Calu3 (cell line): ENCODE measurements around the gene VPS37D. TPM values are rescaled to one million over a fixed set of nuclear protein-coding genes. Genes with fewer than 3 reads are reported as not detected.
"Not testable (repeated sequence)": the region's sequence is repeated elsewhere in the genome, so short reads cannot be mapped to it uniquely, and the experiment has no call there.

ENCODE experiments used
- BruUV-seq: library from RNA; stranded (reverse); fragments of 400-500 nt; replicated peaks from 2 replicates; lab custom pipeline; 2021; lab: Mats Ljungman, UMichigan
- CTCF ChIA-PET: fragments of 300-600 bp; sonication (Branson Sonifier 250); formaldehyde crosslinking; loops from one replicate; lab custom pipeline; 2022; ENCODE audit warnings: antibody characterized with exemption; lab: Charles Lee
- DNase-seq: peaks from one replicate; pipeline ENCODE4 v3.0.0; 2022
- H3K27ac Mint-ChIP-seq: one replicate; pipeline ENCODE4 v1.8.0; 2022; ENCODE audit warnings: mixed read lengths; ENCODE audit not compliant: unreplicated experiment
- H3K27me3 Mint-ChIP-seq: one replicate; pipeline ENCODE4 v1.8.0; 2022; ENCODE audit warnings: mixed read lengths; ENCODE audit not compliant: unreplicated experiment
- H3K36me3 Mint-ChIP-seq: one replicate; pipeline ENCODE4 v1.8.0; 2022; ENCODE audit warnings: mild to moderate bottlenecking, moderate library complexity, mixed read lengths; ENCODE audit not compliant: insufficient read depth, unreplicated experiment
- H3K4me1 Mint-ChIP-seq: one replicate; pipeline ENCODE4 v1.8.0; 2022; ENCODE audit warnings: mild to moderate bottlenecking, low read depth, mixed read lengths; ENCODE audit not compliant: unreplicated experiment
- H3K4me3 Mint-ChIP-seq: one replicate; pipeline ENCODE4 v1.8.0; 2022; ENCODE audit warnings: mild to moderate bottlenecking, low read depth, moderate library complexity, mixed read lengths; ENCODE audit not compliant: unreplicated experiment
- H3K9me3 Mint-ChIP-seq: one replicate; pipeline ENCODE4 v1.8.0; 2022; ENCODE audit warnings: low read depth, mixed read lengths; ENCODE audit not compliant: unreplicated experiment
- intact Hi-C: fragments of 100-400 bp; cut with micrococcal nuclease; formaldehyde crosslinking; loops from one replicate; pipeline ENCODE4 v1.10.0; 2022; ENCODE audit not compliant: unreplicated experiment
- total RNA-seq: library from RNA; stranded (reverse); gene quantifications from 2 replicates; pipeline ENCODE4 v1.2.3, GENCODE V29; 2022
- TF ChIP-seq, protein P1 (sequence below): fragments of 200-600 bp; IDR thresholded peaks from one replicate; pipeline ENCODE4 v1.8.0; 2022; ENCODE audit warnings: antibody characterized with exemption; ENCODE audit not compliant: unreplicated experiment

The VPS37D gene
- total RNA-seq, 1 experiment from 2014 or later = 0.94 TPM

DNA sequence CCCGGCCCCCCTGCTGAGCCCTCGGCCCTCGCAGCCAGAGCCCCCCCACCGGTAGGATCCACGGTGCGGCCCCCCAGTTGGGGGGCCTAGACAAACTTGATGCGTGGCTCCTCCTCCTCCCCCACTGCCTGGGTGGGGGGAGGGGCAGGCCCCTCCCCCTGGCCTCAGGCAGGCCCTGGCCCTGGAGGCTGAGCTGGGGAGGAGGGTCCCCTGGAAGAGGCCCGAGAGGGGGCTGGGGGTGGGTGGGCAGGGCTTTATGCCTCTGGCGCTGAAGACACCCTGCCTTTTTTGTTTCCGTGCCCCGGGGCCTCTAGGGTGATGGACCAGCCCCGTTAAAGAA is 3.7 kb downstream of the VPS37D start:
- intact Hi-C loops = no loop called here
- Mint-ChIP-seq H3K9me3 (no peaks in the 10 kb centered on the region), H3K27ac (no peak overlapping the region), H3K36me3 (peaks cover 18% of the 10 kb centered on the region), H3K4me3 (no peak overlapping the region), H3K4me1 (peaks cover 6% of the 10 kb centered on the region), H3K27me3 (no peaks in the 10 kb centered on the region)
- TF ChIP-seq, protein P1, sequence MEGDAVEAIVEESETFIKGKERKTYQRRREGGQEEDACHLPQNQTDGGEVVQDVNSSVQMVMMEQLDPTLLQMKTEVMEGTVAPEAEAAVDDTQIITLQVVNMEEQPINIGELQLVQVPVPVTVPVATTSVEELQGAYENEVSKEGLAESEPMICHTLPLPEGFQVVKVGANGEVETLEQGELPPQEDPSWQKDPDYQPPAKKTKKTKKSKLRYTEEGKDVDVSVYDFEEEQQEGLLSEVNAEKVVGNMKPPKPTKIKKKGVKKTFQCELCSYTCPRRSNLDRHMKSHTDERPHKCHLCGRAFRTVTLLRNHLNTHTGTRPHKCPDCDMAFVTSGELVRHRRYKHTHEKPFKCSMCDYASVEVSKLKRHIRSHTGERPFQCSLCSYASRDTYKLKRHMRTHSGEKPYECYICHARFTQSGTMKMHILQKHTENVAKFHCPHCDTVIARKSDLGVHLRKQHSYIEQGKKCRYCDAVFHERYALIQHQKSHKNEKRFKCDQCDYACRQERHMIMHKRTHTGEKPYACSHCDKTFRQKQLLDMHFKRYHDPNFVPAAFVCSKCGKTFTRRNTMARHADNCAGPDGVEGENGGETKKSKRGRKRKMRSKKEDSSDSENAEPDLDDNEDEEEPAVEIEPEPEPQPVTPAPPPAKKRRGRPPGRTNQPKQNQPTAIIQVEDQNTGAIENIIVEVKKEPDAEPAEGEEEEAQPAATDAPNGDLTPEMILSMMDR = no peak
- CTCF ChIA-PET = no interaction called here
- no peak for DNase-seq
- no TSS peak for BruUV-seq

DNA sequence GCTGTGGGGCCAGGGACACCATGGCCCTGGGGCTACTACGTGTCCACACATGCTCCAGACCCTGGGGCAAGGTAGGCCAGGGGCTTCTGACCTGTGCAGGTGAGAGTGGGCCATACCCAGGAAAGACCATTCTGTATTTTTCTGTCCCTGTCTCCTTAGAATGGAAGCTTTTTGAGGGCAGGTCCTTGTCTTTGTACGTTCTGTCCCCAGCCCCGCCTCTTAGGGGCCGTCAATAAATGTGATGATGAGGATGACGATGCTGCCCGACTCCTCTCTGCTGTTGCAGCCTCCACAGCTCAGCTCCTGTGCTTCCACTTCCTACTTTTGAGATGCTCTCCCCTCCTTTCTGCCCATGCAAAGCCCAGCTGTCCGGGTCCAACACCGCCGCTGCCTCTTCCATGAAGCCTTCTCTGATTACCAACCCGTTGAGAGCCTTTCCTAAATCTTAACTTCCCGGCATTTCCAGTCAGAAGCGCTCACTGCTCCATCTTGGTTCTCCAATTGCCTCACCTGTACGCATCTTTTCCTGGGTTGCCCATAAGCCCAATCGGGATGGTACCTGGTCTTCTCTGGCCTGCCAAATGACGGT is 4.3 kb downstream of the VPS37D start:
- intact Hi-C loops = no loop called here
- DNase-seq = no peak
- no peak overlapping the region for H3K27ac Mint-ChIP-seq
- no peaks in the 10 kb centered on the region for H3K9me3 Mint-ChIP-seq
- H3K36me3 Mint-ChIP-seq = peaks cover 18% of the 10 kb centered on the region
- CTCF ChIA-PET = no interaction called here
- TF ChIP-seq, protein P1 = no peak
- H3K27me3 Mint-ChIP-seq = no peaks in the 10 kb centered on the region
- H3K4me1 Mint-ChIP-seq = peaks cover 6% of the 10 kb centered on the region
- no TSS peak for BruUV-seq
- H3K4me3 Mint-ChIP-seq = no peak overlapping the region

DNA sequence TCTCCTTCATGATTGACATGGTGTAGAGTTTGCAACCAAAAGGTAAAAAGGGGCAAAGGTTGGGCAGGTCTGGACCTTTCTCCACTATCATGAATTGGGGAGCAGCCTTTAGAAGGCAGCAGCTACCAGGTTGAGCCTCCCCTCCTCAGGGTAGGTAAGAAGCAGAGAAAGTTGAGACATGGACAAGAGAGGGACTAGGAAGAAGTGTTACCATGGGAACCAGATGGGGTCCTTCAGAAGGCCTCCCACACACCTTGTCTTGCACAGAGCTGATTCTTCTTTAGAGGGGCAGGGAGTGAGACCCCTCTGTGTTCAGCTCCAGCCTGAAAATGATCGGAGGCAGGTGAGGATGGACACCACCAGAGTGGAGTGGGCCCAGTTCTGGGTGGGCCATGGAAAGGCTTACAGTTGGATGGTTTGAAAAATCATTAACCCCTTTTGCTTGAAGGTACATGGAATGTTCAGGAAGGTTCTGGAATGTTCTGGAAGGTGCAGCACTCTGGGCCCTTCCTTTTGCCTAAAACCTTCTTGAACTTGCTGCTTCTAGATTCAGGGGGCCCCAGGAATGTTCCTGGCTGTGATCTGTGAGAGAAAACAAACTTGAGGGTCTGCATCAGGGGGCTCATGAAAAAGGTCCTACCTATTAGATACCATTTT is 7.0 kb downstream of the VPS37D start:
- TF ChIP-seq, protein P1 = no peak
- no peaks in the 10 kb centered on the region for H3K27me3 Mint-ChIP-seq
- no peaks in the 10 kb centered on the region for H3K9me3 Mint-ChIP-seq
- no peak overlapping the region for H3K4me3 Mint-ChIP-seq
- CTCF ChIA-PET = no interaction called here
- intact Hi-C loops = no loop called here
- peaks cover 5% of the 10 kb centered on the region for H3K36me3 Mint-ChIP-seq
- H3K4me1 Mint-ChIP-seq = no peaks in the 10 kb centered on the region
- BruUV-seq = no TSS peak
- no peak for DNase-seq
- no peak overlapping the region for H3K27ac Mint-ChIP-seq

DNA sequence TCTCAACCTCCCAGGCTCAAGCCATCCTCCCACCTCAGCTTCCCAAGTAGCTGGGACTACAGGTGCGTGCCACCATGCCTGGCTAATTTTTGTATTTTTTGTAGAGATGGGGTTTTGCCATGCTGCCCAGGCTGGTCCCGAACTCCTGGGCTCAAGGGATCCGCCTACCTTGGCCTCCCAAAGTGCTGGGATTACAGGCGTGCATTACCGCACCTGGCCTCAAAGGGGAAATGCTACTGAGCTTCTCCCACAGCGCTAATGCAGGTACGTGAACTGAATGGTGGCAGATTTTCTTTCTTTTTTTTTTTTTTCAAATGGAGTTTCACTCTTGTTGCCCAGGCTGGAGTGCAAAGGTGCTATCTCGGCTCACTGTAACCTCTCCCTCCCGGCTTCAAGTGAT is 8.4 kb downstream of the VPS37D start:
- DNase-seq, CTCF ChIA-PET, H3K4me1 Mint-ChIP-seq, H3K36me3 Mint-ChIP-seq, H3K4me3 Mint-ChIP-seq, intact Hi-C loops, H3K9me3 Mint-ChIP-seq, H3K27me3 Mint-ChIP-seq, BruUV-seq, H3K27ac Mint-ChIP-seq: not testable (repeated sequence)

DNA sequence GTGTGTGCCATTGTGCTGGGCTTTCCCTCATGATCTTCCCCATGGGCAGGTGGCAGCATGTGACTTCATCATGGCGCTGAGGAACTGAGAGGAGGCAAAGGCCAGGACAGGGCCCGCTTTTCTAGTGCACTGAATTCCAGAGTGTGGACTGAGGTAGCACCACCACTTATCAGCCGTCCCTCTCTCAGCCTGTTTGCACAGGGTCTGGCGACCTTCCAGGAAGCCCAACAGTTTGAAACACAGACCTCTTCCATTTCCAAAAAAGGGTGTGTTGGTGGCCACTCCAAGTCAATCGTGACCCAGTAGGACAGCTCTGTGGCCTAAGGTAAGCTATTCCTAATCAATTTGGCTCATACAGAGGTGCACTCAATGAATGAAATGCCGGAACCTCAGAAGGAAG is 11.2 kb downstream of the VPS37D start:
- H3K9me3 Mint-ChIP-seq = no peaks in the 10 kb centered on the region
- no TSS peak for BruUV-seq
- no peak for DNase-seq
- H3K4me3 Mint-ChIP-seq = no peak overlapping the region
- intact Hi-C loops = no loop called here
- TF ChIP-seq, protein P1 = no peak
- no peaks in the 10 kb centered on the region for H3K27me3 Mint-ChIP-seq
- H3K36me3 Mint-ChIP-seq = peaks cover 19% of the 10 kb centered on the region
- H3K4me1 Mint-ChIP-seq = peaks cover 10% of the 10 kb centered on the region
- no peak overlapping the region for H3K27ac Mint-ChIP-seq
- CTCF ChIA-PET = interaction anchor here (0.5 kb wide), 1 partner anchor 452 kb away, joined by 5 read pairs; no protein-coding TSS in a partner anchor
